Gastrocnemius medialis (tissue), 4 donors: ENCODE results near the gene APBB1IP.

ENCODE experiments used
- CTCF ChIP-seq, 5 experiments: fragments of 450-650 bp in 3 of 5; fragments of 200-600 bp in 2 of 5; sonication (generic) in 2 of 5; IDR thresholded peaks in 4 of 5; conservative IDR thresholded peaks in 1 of 5; 1 replicate in 4 of 5; 2 replicates in 1 of 5; pipeline ENCODE4 v1.5.1; 2016 to 2019; ENCODE audit warnings: antibody characterized with exemption in 5 of 5, mild to moderate bottlenecking in 3 of 5, moderate library complexity in 3 of 5
- POLR2A ChIP-seq, 2 donors: fragments of 450-650 bp; IDR thresholded peaks; one replicate each; pipeline ENCODE4 v1.6.1; 2017; ENCODE audit warnings: antibody characterized with exemption in 2 of 2, mild to moderate bottlenecking in 2 of 2, moderate library complexity in 2 of 2

GRCh38 chr10:26474026-26474425, 35.9 kb downstream of the APBB1IP start:
- TF ChIP-seq CTCF (IDR thresholded peaks at IDR 0.05 in 4 of 5, conservative IDR thresholded peaks at IDR 0.05 in 1 of 5) (no peak), POLR2A (IDR thresholded peaks at IDR 0.05) (no peak)
